Colonic mucosa (tissue), 4 donors: Measurements from ENCODE around the gene CYS1. TPM values are rescaled to one million over a fixed set of nuclear protein-coding genes. Genes with fewer than 3 reads are reported as not detected.

Source experiments
- DNase-seq: peaks from one replicate; pipeline ENCODE4 v3.0.0-alpha.2; 2020
- H3K27ac ChIP-seq: fragments of 200-600 bp; one replicate; pipeline ENCODE4 v1.8.0; 2021
- H3K27me3 ChIP-seq: fragments of 200-600 bp; one replicate; pipeline ENCODE4 v1.8.0; 2021
- H3K36me3 ChIP-seq: fragments of 200-600 bp; one replicate; pipeline ENCODE4 v1.8.0; 2021
- H3K4me1 ChIP-seq: fragments of 200-600 bp; one replicate; pipeline ENCODE4 v1.8.0; 2021; ENCODE audit warnings: mild to moderate bottlenecking
- H3K4me3 ChIP-seq: fragments of 200-600 bp; one replicate; pipeline ENCODE4 v1.8.0; 2021
- H3K9ac ChIP-seq, 2 donors: one replicate each; pipeline ENCODE4 v1.7.0; 2013; ENCODE audit warnings: control low read depth in 2 of 2, low read depth in 2 of 2, low read length in 2 of 2
- H3K9me3 ChIP-seq: fragments of 200-600 bp; one replicate; pipeline ENCODE4 v1.8.0; 2021
- intact Hi-C: fragments of 100-400 bp; cut with DNase I; formaldehyde crosslinking; loops from one replicate; pipeline ENCODE4 v1.14.1; 2022
- total RNA-seq, 2 donors: library from RNA; stranded (reverse); fragmentation: NEBNext Ultra II Directional in 1 of 2; extraction: Animal tissue kit (Norgen Biotek cat#: 25700) in 1 of 2; gene quantifications; one replicate each; pipeline ENCODE4 v1.2.1, GENCODE V29; 2021
- TF ChIP-seq, protein P1 (sequence below): fragments of 200-600 bp; IDR thresholded peaks from one replicate; pipeline ENCODE4 v1.8.0; 2022; ENCODE audit warnings: antibody characterized with exemption, mild to moderate bottlenecking
- donor health status: healthy.
- donor health status: DM: no; HTN: no; CAD: no.
- donor health status: DM: no; HTN: no; CAD: no.

The CYS1 gene
- total RNA-seq, 2 donors from 2014 or later, result 0.52 to 2.5 TPM

DNA sequence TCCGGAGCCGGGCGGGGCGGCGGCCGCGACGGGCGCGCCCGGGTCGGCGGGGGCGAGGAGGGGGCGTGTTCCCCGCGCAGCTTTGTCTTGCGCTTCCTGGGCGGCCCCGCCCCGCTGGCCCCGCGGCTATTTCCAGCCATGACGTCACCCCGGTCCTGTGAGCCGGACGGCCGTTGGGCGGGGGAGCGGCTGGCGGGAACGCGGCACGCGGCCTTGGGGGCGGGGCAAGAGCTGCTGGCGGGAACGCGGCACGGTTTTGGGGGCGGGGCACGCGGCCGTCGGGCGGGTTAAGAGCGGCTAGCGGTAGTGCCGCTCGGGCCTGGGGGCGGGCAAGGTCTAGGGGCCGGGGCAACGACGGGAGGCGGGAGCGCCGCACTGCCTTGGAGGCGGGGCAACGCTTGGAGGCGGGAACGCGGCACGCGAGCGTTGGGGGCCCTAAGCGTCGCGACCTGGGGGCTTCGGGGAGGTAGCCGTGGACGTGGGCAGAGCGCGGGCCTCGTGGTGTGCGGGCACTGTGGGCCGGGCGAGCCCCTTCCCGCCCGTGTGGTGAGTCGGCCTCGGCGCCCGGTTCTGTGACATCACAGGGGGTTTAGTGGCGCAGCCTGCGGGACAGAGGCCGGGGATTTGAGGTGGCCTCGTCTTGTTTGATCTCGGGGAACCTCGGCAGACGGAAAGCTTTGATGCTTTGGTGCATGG is 36.2 kb downstream of the CYS1 start:
- DNase-seq, result peak; percentile 97
- H3K4me3 ChIP-seq, result peak overlapping the region; percentile 44
- H3K9ac ChIP-seq, result peak overlapping the region in 1 of 2 donors; percentile 98
- TF ChIP-seq, protein P1, sequence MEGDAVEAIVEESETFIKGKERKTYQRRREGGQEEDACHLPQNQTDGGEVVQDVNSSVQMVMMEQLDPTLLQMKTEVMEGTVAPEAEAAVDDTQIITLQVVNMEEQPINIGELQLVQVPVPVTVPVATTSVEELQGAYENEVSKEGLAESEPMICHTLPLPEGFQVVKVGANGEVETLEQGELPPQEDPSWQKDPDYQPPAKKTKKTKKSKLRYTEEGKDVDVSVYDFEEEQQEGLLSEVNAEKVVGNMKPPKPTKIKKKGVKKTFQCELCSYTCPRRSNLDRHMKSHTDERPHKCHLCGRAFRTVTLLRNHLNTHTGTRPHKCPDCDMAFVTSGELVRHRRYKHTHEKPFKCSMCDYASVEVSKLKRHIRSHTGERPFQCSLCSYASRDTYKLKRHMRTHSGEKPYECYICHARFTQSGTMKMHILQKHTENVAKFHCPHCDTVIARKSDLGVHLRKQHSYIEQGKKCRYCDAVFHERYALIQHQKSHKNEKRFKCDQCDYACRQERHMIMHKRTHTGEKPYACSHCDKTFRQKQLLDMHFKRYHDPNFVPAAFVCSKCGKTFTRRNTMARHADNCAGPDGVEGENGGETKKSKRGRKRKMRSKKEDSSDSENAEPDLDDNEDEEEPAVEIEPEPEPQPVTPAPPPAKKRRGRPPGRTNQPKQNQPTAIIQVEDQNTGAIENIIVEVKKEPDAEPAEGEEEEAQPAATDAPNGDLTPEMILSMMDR, result no peak
- no peaks in the 10 kb centered on the region for H3K4me1 ChIP-seq
- intact Hi-C loops, result no loop called here
- H3K36me3 ChIP-seq, result no peaks in the 10 kb centered on the region
- H3K27me3 ChIP-seq, result no peaks in the 10 kb centered on the region
- no peaks in the 10 kb centered on the region for H3K9me3 ChIP-seq
- H3K27ac ChIP-seq, result peak overlapping the region; percentile 76

DNA sequence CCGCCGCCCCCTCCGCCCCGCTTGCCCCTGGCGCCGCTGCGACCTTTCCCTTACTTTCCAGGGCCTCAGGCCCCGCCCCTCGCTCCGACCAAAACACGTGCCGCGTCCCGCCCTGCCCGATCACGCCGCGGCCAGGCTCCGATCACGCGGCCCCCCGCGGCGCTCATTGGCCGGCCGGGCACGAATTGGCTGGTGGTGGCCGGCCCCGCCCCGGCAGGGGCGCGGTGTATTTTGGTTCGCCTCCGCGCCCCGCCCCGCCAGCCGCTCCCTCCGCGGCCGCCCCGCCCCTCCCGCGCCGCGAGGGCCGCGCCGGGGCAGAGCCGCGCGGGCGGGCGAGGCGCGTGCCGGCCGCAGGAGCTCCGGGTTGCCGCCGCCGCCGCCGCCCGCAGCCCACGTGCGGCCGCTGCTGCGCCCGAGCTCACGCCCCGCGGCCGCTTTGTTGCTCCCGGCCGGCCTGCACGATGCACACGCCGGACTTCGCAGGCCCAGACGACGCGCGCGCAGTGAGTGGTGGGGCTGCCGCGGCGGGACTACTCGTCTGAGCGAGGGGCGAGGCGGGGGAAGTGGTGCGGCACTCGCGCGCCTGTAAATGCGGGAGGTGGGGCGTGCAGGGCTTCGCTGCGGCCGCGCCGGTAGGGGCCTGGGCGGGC is 36.8 kb downstream of the CYS1 start, which contains the start of gene KLF11:
TSS of gene KLF11 (plus strand) at position 295 of the 650 bp plus-strand sequence. CDS start at position 462, 167 bp downstream.
- intact Hi-C loops, result no loop called here
- peak within 1 kb of the TSS; percentile 44 for H3K4me3 ChIP-seq
- no peaks in the 10 kb centered on the region for H3K4me1 ChIP-seq
- H3K9me3 ChIP-seq, result no peaks in the 10 kb centered on the region
- H3K36me3 ChIP-seq, result no peaks in the 10 kb centered on the region
- H3K27ac ChIP-seq, result peak within 1 kb of the TSS; percentile 76
- H3K27me3 ChIP-seq, result no peaks in the 10 kb centered on the region
- DNase-seq, result peak; percentile 88
- TF ChIP-seq, protein P1, result no peak
- peak within 1 kb of the TSS; percentile 40 to 98 for H3K9ac ChIP-seq

DNA sequence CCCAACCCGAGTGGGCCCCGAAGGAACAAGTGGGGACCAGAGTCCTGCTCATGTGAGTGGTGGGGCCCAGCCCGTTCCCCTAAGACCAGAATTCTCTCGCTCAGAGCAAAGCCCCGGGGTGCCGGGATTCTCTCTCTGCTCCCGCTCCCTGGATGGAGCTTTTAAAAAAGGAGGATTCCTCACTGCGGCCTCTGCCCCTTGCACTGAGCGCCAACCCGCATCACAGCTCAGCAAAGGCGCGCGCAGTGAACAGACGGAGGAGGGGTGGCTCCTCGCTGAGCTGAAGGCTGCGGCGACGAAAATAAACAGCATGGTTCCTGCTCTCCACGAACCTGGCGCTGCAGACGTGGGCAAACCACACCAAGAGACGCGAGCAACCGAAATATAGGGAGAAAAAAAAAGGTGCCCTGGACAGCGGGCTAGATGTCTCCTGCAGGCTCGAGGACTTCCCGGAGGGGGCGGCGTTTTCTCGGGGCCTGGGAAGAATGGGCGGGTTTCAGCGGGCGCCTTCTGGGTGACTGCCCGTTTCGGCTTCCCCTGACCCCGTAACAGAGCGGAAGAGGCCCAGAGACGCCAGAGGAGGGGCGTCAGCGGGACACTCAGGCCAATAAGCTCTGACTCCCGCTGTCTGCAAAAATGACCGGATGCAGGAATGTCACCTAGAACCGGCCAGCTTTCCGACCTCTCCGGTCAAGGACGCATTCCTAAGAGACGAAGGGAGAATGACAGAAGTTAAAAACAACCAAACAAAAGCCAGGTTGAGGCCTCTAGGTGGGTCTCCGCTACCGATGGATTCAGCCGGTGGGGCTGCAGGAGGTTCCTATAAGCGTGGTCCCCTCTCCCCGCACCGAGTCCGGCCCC is 37.7 kb downstream of the CYS1 start:
- Histone ChIP-seq H3K36me3 (no peaks in the 10 kb centered on the region), H3K4me1 (no peaks in the 10 kb centered on the region), H3K27ac (peak overlapping the region; percentile 66), H3K4me3 (peak overlapping the region; percentile 22), H3K9ac (peak overlapping the region; percentile 40 to 72), H3K27me3 (no peaks in the 10 kb centered on the region), H3K9me3 (no peaks in the 10 kb centered on the region)
- peak; percentile 80 for DNase-seq
- TF ChIP-seq, protein P1, result no peak
- intact Hi-C loops, result no loop called here

DNA sequence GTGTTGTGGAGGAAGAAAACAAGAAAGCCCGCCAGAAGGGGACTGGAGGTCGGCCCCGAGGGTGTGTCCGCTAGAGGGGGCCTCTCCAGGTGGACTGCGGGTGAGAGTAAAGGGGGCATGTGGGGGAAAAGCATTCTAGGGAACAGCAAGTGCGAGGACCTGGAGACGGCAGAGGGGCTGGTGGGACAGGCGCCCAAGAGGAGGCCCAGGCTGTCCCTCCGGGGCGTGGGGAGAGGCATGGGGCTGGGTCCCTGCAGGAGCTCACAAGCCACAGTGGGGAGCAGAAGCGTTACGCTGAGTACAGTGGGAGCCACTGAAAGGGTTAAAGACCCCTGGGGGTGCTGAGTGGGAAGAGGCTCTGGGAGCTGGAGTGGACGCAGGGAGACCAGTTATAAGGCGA is 38.5 kb downstream of the CYS1 start:
- Histone ChIP-seq H3K4me1 (no peaks in the 10 kb centered on the region), H3K9ac (peak overlapping the region in 1 of 2 donors; percentile 72)
- no peak for DNase-seq

More for the DNA sequence above, 38.5 kb downstream of the CYS1 start:
- Histone ChIP-seq H3K27me3 (no peaks in the 10 kb centered on the region), H3K4me3 (no peak overlapping the region), H3K9me3 (no peaks in the 10 kb centered on the region), H3K27ac (no peak overlapping the region), H3K36me3 (no peaks in the 10 kb centered on the region)
- TF ChIP-seq, protein P1, result no peak
- intact Hi-C loops, result no loop called here
